Occipital lobe (tissue), 3 donors: ENCODE data around the gene ROBO2. TPM values are rescaled to one million over a fixed set of nuclear protein-coding genes. Genes with fewer than 3 reads are reported as not detected.

Experiments used
- DNase-seq: peaks from one replicate; lab custom pipeline; 2025; lab: John Stamatoyannopoulos, UW
- small RNA-seq: library from RNA; depleted of rRNA; stranded (forward); fragments of <200 nt; gene quantifications from one replicate; pipeline ENCODE3, GENCODE V24; 2014
- total RNA-seq: library from RNA; depleted of rRNA; stranded (reverse); fragments of >200 nt; gene quantifications from one replicate; pipeline ENCODE4 v1.2.3, GENCODE V29; 2014

Gene ROBO2
- total RNA-seq, 1 donor from 2014 or later: 377 TPM

DNA sequence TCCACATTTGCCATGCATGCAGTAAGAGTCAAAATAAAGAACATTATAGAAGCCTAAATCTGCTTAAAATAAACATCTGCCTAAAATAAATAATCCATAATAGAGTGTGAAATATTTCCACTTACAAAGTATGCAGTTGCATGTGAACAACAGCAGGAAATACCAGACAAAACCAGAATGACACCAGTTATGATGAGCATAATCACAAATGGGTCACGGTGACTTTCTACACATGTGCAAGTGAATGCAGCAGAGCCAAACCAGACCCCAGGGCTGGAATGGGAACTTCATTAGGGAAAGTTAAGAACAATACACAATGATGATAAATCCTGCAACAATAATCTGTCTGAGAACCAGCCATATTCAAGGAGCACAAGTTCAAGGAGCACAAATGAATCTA is 615.5 kb downstream of the ROBO2 start:
- no peak for DNase-seq

DNA sequence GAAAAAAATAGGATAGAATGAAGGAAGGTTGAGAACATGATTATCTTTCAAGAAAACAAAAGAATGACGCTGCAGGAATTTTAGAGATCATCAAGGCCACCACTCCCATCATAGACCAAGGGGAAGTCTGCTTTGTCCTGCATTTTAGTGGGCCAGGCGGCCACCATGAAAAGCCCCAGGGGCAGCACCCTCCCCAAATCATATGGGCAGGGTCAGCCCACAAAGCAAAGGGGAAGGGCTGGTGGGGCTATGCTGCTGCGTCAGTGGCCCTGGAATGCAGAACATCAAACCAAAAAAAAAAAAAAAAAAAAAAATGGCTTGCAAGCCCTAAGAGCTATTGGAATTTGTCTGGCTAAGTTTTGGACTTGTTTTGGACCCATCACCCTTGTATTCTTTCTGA is 620.8 kb downstream of the ROBO2 start:
- no peak for DNase-seq

DNA sequence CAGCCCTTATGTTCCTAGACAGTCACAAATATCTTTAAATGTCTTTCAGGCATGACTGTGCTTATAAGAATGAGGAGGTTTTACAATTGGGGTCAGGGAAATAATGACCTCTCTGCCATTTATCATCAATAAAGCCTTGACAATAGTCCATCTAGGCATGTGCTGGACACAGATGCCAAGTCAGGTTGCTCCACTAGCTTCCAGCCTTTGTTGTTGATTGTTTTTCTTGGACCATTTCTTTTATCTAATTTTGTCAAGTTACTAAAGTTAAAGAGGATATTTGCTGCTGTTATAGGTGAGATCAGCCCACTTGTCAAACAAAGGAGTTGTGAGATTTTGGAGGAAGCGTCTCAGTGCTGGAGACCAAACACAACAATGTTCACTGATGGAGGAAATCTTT is 628.0 kb downstream of the ROBO2 start:
- DNase-seq: no peak

DNA sequence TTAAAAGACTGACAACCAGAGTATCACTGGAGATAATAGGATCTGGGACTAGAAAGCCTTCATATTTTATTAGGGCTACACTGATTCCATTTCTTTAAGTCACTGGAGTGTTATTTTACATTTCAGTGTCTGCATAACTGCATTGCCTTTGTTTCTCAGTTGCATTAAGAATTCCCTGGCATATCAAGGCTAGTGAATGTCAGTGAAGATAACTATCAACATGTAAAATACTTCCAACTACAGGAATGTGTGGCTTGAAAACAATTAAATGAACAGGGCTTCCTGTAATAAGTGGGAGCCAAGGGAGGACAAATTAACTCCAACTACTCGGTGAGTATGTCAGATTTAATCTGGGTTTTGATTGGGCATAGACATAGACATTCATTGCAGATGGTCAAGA is 628.5 kb downstream of the ROBO2 start:
- no peak for DNase-seq

DNA sequence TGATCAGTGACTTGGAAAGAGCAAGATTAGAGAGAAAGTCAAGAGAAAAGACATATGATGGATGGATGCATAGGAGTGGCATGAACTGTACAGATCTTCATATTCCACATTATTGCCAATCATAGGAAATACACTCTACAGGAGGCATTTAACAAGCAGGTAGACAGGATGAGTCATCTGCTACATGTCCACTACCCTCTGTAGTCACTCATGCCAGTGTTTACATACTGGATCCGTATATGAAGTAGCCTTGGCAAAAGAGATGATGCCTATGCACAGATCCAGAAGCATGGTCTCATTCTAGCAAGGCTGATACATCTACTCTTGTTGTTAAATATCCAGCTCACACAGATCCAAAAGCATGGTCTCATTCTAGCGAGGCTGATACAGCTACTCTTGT is 632.1 kb downstream of the ROBO2 start:
- DNase-seq: no peak

DNA sequence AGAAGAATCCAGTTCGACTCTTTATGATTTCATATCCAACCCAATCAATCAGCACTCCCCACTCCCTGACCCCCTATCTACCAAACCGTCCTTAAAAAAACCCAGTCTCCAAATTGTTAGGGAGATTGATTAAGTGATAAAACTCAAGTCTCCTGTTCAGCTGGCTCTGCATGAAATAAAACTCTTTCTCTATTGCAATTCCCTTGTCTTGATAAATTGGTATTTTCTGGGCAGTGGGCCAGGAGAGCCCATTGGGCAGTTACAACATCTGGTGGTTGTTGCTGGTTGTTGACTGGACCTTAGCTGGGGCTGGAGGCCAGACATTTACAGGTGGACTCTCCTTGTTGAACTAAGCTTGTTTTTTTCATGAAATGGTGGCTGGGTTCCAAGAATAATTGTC is 642.3 kb downstream of the ROBO2 start:
- DNase-seq: no peak

DNA sequence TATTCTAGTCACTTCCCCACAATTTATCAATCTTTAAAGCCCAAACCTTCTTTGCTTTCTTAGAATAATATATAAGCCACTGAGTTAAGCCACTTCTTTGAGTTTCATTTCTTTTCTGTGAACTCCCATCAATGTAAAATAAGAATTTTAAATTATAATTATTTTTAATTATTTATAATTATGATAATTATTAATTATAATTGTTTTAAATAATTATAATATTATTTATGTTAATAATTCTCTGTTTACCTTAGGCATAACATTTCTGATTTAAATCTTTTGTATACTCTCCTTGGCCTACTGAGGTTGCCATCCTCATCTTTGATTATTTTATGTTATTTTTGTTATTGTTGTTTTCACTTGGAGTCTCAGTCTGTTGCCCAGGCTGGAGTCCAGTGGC is 644.2 kb downstream of the ROBO2 start:
- DNase-seq: no peak

DNA sequence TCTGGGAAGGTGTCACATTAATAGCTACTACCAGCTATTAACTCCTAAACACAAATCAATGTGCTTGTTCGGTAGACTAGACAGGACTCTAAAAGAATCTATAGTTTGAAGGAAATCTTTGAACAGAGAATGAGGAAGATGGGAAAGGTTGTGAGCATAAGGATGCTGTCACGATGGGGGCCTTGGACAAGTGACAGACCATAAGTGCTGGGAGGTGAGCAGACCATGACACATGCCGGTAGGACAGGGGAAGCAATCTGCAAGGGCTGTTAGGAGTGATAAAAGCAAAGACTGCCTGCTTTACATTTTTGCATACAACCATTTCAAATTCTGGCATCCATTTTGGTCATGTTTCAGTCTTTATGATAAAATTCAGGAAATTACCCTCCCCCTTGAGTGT is 645.8 kb downstream of the ROBO2 start:
- DNase-seq: no peak

DNA sequence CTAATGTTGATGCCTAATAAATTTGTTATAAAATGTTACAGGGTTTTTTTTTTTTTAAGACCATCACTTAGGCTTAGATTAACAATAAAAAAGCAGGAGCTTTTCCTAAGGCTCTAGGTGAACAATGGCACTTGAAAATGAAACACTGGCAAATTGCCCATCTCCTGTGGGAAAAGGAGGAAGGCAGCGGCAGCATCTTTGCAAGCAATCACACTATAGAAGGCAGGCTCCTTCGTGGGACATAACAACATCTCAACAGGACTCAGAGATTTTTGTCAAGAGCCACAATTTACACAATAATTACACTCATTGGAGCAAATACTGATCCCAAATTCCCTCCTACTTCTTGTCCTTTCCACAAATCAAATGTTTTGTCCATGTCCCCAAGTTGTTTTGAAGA is 646.7 kb downstream of the ROBO2 start:
- no peak for DNase-seq

DNA sequence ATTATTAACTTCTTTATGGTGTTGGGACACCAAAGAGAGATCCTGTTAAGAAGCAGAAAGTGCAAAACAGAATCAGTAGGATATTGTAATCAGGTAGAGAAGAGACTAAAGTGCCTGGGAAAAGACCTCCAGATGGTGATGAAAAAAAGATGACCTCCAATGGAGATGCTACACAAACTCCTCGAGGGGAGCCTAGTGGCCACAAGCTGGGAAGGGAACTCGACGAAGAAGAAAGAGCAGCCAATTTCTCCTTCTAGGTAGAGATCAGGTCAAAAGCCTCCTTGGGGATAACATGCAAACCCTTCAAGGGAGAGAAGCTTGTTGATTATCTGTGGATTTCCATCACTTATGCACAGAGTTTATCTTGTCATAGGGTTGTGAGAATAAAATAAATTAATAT is 647.6 kb downstream of the ROBO2 start:
- no peak for DNase-seq

DNA sequence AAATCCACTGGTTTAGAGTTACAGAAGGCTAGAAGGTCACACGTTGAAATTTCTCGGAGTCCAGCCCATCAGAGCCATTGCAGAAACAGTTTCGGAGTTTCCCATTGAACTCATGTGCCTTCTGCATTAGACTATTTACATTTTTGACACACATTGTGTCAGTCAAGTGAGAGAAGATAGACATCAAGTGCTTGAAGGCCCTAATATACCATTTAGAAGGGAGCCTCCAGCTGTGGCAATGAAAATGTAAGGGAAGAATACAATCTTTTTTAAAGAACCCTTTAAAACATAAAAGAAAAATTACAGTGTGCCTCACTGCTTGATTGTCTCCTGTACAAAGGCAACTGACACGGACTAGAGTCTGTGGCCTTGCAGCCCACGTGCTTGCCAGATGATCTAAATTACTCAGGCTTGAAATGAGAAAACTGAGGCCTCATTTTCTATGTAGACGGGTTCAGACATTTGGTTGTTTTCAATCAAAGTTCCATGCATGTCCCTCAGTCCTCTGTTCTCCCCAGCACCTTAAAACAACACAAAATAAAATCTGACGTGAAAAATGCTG is 650.5 kb downstream of the ROBO2 start:
- DNase-seq: no peak

DNA sequence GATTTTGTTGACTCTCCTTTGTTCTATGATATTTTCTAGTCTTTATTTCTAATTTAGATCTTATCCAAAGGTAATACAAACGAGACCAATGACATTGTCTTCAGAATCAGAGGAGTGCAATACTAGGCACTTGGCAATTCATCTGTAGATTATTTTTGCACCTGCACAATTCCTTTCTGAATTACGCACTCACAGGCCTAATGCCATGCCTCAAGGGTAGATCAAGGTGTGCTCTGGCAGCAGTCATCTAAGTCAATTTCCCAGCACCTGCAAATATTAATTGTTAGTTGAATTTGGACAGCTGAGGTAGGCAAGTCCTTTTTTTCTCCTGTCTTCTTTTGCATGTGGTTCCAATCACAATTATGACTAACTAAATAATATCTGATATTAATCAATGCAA is 653.2 kb downstream of the ROBO2 start:
- no peak for DNase-seq

DNA sequence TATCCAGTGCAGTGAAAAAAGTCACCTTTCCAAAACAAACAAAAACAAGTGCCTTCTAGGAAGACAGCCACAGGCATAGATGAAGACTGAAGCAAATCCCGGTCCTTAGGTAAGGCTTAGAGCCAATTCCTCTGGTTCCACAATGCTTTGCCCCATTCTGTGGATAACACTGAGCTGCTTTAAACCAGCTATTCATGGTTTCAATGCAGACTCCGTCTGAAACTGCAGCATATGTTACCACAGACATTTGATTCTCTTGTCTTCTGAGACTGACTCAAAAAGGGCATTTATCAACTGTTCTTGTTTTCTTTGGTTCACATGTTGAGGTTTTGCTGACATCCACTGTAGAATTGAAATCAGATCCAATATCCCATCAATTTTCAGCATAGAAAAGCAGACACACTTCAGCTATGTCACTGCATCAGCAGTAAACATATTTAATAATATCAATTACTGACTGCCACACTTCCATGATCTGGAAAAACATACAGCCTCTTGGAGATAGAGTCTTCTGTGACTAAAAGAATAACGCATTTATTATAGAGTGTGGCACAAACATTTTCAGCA is 659.3 kb downstream of the ROBO2 start:
- DNase-seq: no peak

Small RNA genes lying within 50 kb of the gene (small RNA-seq; reads per million reads assigned to genes)
- gene RNU6-386P: not detected
